Measurements from ENCODE around the gene KDM4B.

Gene KDM4B

DNA sequence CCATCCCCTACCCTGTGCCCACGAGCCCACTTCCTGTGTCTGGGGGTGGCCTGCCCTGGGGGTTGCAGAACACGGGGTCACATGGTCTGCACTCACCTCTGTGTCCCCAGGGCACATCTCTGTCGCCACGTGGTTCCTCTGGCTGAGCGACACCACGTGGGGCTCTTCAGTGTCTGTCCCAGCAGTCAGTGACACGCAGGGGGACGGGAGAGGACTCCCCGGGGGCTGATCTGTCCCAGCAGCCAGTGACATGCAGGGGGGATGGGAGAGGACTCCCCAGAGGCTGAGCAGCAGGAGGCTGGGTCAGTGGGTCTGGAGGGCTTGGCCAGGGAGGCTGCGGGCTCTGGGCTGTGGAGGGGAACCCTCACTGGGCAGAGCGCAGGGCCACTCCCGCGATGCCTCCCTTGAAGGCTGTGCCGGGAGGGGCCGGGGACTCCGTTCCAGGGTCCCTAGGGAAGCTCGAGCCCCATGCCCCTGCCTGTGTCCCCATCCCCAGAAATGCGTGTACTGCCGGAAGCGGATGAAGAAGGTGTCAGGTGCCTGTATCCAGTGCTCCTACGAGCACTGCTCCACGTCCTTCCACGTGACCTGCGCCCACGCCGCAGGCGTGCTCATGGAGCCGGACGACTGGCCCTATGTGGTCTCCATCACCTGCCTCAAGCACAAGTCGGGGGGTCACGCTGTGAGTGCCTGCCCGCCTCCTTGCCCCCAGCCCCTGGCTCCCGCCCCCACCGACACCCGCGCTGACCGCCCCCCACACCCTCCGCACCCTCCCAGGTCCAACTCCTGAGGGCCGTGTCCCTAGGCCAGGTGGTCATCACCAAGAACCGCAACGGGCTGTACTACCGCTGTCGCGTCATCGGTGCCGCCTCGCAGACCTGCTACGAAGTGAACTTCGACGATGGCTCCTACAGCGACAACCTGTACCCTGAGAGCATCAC, 174.8 kb downstream of the KDM4B start:
- peak; percentile 57; the same call in 1 of the 2 replicates for TF ChIP-seq POLR2AphosphoS5 (IDR thresholded peaks at IDR 0.05; ENCODE audit: low read depth, low read length)
- no peak for TF ChIP-seq POLR2A (IDR thresholded peaks at IDR 0.05; ENCODE audit: low read depth, low read length)
- FAIRE-seq (no peak), DNase-seq (ENCODE audit: insufficient read length) (no peak)

DNA sequence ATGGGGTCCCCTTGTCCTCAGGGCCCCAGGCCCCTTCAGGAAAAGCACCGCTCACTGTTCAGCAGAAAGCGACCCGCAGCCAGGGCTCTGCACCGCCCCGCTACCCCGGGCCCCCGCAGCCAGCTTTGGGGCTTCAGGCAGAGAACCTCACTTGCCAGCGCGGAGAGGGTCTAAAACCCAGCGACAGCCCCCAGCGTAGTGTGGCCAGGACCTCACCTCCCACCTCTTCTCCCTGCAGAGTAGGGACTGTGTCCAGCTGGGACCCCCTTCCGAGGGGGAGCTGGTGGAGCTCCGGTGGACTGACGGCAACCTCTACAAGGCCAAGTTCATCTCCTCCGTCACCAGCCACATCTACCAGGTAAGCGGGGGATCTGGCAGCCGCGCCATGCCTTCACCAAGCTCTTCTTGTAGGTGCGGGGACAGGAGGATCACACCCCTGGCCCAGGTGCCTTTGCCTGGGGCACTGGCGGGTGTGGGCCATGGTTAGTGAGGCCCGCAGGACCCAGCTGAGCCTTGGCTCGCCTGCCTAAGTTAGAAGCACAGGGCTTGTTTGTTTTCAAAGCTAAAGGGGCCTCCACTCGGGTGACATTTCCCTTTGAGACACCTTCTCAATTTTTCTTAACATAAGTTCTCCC, 175.7 kb downstream of the KDM4B start:
- DNase-seq (ENCODE audit: insufficient read length) (no peak), FAIRE-seq (no peak)
- TF ChIP-seq TAF1 (IDR thresholded peaks at IDR 0.05; ENCODE audit: borderline replicate concordance, low read depth, low read length) = no peak
- 0 out of 2 replicates have a peak, but pooled peaks have one; percentile 32 for TF ChIP-seq POLR2AphosphoS5 (IDR thresholded peaks at IDR 0.05; ENCODE audit: low read depth, low read length)

DNA sequence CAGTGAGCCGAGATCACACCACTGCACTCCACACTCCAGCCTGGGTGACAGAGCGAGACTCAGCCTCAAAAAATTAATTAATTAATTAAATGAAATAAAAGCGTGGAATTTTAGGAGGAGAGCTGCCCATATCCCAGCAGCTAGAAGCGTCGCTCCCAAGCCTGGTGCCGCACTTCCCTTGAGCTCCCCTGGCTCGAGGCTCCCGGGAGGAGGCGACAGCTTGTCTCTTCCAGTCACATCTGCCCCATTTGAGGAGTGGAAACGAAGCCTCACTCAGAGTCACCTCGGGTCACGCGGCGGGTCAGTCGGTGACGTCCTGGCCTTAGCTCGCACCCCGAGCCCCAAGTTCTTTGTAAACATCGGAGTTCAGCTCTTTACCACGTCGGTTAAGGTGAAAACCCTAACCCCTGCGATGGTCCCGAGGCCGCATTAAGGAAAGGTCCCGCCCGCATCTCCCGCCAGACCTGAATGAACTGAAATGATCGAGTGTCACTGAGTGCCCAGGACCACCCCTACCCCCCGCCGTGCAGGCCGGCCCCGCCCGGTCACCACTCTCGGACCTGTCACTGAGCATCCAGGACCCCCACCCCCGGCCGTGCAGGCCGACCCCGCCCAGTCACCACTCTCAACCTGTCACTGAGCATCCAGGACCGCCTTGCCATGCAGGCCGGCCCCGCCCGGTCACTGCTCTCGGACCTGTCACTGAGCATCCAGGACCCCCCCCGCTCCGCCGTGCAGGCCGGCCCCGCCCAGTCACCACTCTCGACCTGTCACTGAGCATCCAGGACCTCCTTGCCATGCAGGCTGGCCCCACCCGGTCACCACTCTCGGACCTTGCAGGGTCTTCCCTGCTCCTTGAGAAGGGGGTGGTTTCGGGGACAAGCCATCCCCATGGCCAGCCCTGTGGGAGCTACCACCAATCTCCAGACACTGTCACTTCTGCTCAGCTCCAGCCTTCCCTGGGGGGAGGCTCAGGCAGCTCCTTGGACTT, 176.9 kb downstream of the KDM4B start:
- no peak for TF ChIP-seq POLR2AphosphoS5 (IDR thresholded peaks at IDR 0.05; ENCODE audit: low read depth, low read length)
- no peak for DNase-seq (ENCODE audit: insufficient read length)
- no peak for FAIRE-seq

- TF ChIP-seq POLR2A (IDR thresholded peaks at IDR 0.05; ENCODE audit: low read depth, low read length) = peak; percentile 42; the same call in 1 of the 2 replicates
- no peak for TF ChIP-seq POLR2AphosphoS5 (IDR thresholded peaks at IDR 0.05; ENCODE audit: low read depth, low read length)
- DNase-seq (ENCODE audit: insufficient read length) = no peak
- no peak for FAIRE-seq
Observed at GRCh38 chr19:5147074-5147977, 178.4 kb downstream of the KDM4B start.

DNA sequence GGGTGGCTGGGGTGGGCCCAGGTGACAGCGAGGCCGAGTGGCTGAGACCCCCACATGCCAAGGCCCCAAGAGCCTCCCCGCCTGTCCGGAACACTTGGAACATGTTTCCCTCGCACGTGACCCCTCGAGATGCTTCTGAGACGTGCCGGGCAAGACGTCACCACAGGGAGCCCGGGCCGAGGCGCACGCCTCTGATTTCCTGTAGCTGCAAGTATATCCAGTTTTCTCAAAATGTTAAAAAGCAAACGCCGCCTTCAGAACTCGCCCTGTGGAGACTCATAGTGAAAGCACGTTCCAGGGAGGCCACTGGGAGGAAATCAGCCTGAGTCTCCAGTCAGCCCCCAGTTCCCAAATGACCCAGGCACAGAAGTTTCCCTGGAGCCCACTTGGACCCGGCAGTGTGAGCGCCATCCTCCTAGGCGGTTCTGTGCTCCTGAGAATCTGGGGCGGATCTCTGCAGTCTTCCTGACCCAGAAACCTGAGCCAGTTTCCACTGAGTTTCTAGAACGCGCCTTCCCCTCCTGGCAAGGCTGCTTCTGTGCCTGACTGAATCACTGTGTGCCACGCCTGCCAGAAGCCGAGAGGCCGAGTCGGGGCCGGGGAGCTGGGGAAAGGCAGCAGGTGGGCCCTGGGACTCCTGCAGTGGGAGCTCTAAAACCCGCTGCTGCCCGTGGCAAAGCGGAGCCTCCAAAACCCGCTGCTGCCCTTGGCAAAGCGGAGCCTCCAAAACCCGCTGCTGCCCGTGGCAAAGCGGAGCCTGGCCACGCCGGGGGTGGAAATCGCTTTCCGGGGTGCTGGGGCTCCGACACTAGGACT, 179.3 kb downstream of the KDM4B start:
- FAIRE-seq = no peak
- DNase-seq (ENCODE audit: insufficient read length) = no peak
- TF ChIP-seq TAF1 (IDR thresholded peaks at IDR 0.05; ENCODE audit: borderline replicate concordance, low read depth, low read length) = no peak
- no peak for TF ChIP-seq POLR2AphosphoS5 (IDR thresholded peaks at IDR 0.05; ENCODE audit: low read depth, low read length)
- 0 out of 2 replicates have a peak, but pooled peaks have one; percentile 6 for TF ChIP-seq POLR2A (IDR thresholded peaks at IDR 0.05; ENCODE audit: low read depth, low read length)

DNA sequence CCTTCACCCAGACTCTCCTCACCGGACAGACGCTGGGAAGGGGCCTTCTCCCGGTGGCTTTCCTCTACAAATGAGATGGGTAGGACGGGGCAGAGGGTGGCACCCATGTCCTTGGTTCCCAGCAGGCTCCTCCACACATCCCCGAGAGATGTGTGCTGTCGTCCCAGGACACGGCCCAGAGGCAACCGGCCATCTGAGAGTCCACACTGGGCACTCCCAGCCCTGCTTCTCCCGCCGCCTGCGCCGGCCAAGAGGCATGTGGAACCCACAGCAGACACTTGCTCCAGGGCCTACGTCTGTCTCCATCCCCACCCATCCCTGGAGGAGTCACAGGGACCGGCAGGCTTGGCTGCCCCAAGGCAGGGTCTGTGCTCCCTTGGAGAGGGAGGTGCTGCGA, 179.9 kb downstream of the KDM4B start:
- no peak for FAIRE-seq
- DNase-seq (ENCODE audit: insufficient read length) = peak; percentile 27
- peak; percentile 12; the same call in 1 of the 2 replicates for TF ChIP-seq POLR2A (IDR thresholded peaks at IDR 0.05; ENCODE audit: low read depth, low read length)
- TF ChIP-seq POLR2AphosphoS5 (IDR thresholded peaks at IDR 0.05; ENCODE audit: low read depth, low read length) = peak; percentile 45; the same call in 1 of the 2 replicates
- no peak for TF ChIP-seq TAF1 (IDR thresholded peaks at IDR 0.05; ENCODE audit: borderline replicate concordance, low read depth, low read length)

- no peak for FAIRE-seq
- DNase-seq (ENCODE audit: insufficient read length) = no peak
- no peak for TF ChIP-seq POLR2AphosphoS5 (IDR thresholded peaks at IDR 0.05; ENCODE audit: low read depth, low read length)
- no peak for TF ChIP-seq TAF1 (IDR thresholded peaks at IDR 0.05; ENCODE audit: borderline replicate concordance, low read depth, low read length)
- no peak for TF ChIP-seq POLR2A (IDR thresholded peaks at IDR 0.05; ENCODE audit: low read depth, low read length)
Observed at GRCh38 chr19:5149508-5149907, 180.6 kb downstream of the KDM4B start.

DNA sequence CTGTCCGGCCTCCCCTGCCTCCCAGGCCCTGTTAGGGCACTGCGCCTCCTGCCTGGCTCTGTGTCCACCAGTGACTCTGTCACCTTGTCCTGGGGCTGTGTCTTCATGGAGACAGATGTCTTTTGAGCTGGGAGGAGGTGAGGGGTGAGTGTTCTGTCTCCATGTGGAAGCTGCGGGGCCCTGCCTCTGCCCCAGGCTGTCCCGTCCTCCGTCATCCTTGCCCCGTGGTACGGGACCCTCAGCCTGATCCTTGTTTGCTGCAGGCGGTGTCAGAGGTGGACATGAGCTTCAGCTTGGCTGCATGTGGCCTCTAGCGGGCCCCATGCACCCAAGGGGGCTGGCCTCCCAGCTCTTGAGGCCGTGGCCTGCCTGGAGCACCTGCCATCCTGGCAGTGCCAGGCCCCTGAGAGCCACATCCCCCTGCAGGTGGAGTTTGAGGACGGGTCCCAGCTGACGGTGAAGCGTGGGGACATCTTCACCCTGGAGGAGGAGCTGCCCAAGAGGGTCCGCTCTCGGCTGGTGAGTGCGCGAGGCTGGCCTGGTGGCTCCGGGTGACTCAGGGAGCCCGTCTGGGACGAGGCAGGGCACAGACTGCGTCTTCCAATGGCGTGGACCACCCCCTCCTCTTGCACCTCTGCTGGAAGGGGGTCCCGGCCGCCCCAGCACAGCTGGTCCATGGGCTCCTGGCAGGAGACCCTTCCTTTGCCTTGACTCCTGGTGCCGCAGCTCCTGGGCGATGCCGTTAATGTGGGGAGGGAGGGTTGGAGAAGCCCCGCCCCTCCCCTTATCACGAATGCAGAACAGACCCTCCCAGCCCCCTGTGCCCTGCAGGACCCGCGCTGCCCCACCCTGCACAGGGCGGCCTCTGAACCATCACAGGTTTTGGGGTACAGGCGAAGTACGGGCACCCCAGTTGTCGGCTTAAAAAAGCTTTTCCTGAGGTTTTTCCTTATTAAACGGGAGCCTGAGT, 181.3 kb downstream of the KDM4B start:
- no peak for TF ChIP-seq TAF1 (IDR thresholded peaks at IDR 0.05; ENCODE audit: borderline replicate concordance, low read depth, low read length)
- no peak for TF ChIP-seq POLR2A (IDR thresholded peaks at IDR 0.05; ENCODE audit: low read depth, low read length)
- no peak for TF ChIP-seq POLR2AphosphoS5 (IDR thresholded peaks at IDR 0.05; ENCODE audit: low read depth, low read length)
- no peak for FAIRE-seq

More for the DNA sequence above, 181.3 kb downstream of the KDM4B start:
- peak; percentile 23 for DNase-seq (ENCODE audit: insufficient read length)

Measured in GM12892 (cell line).